ENCODE measurements around the gene RCOR1.

- TF ChIP-seq EZH2 (IDR thresholded peaks at IDR 0.05; ENCODE audit: borderline replicate concordance, low read length) (no peak), CTCF (conservative IDR thresholded peaks at IDR 0.05 in 1 of 2, IDR thresholded peaks at IDR 0.05 in 1 of 2; ENCODE audit: extremely low read depth in 1 of 2, insufficient read depth in 1 of 2, low read depth in 1 of 2, low read length in 2 of 2) (peak; percentile 52 to 55)
Observed at GRCh38 chr14:102694530-102695166, 102.2 kb downstream of the RCOR1 start.
